ENCODE results near the gene GIGYF2. TPM values are rescaled to one million over a fixed set of nuclear protein-coding genes. Genes with fewer than 3 reads are reported as not detected.
A peak's percentile ranks its signal among the peaks of the same experiment; 100 is the strongest.

GIGYF2 gene
- total and polyA plus RNA-seq, 2 experiments from 2014 or later = 29.8 to 63.6 TPM

GRCh38 chr2:232852676-232853075 lies 155.5 kb downstream of the GIGYF2 start:
- Histone ChIP-seq H3K27ac (no peak overlapping the region), H2AFZ (no peak overlapping the region), H3K27me3 (no peaks in the 10 kb centered on the region), H3K4me3 (no peak overlapping the region), H4K20me1 (ENCODE audit: insufficient read depth, poor library complexity, severe bottlenecking) (no peaks in the 10 kb centered on the region), H3K36me3 (replicated peaks; ENCODE audit: insufficient read depth, low read depth) (no peaks in the 10 kb centered on the region), H3K9me3 (ENCODE audit: low read depth) (no peaks in the 10 kb centered on the region), H3K9me2 (replicated peaks; ENCODE audit: insufficient read depth) (no peaks in the 10 kb centered on the region), H3K79me2 (no peaks in the 10 kb centered on the region), H3K4me2 (no peak overlapping the region), H3K4me1 (ENCODE audit: insufficient read depth) (peaks cover 8% of the 10 kb centered on the region)
- DNase-seq (ENCODE audit: low spot score) = no peak
- TF ChIP-seq EZH2phosphoT487 (IDR thresholded peaks at IDR 0.05; ENCODE audit: low read depth, severe bottlenecking, unreplicated experiment) (no peak), CTCF (IDR thresholded peaks at IDR 0.05; ENCODE audit: poor library complexity) (no peak), EZH2 (IDR thresholded peaks at IDR 0.05; ENCODE audit: borderline replicate concordance) (no peak)
- 93% methylated on average over 2 of the region's 2 CpGs for WGBS (ENCODE audit: low lambda C conversion rate, missing lambda C conversion rate)

GRCh38 chr2:232854082-232854481 lies 157.0 kb downstream of the GIGYF2 start:
- no peaks in the 10 kb centered on the region for H3K79me2 ChIP-seq
- no peak overlapping the region for H3K4me2 ChIP-seq
- no peak overlapping the region for H2AFZ ChIP-seq
- TF ChIP-seq EZH2 (IDR thresholded peaks at IDR 0.05; ENCODE audit: borderline replicate concordance) (no peak), EZH2phosphoT487 (IDR thresholded peaks at IDR 0.05; ENCODE audit: low read depth, severe bottlenecking, unreplicated experiment) (no peak), CTCF (IDR thresholded peaks at IDR 0.05; ENCODE audit: poor library complexity) (no peak)
- no peaks in the 10 kb centered on the region for H4K20me1 ChIP-seq (ENCODE audit: insufficient read depth, poor library complexity, severe bottlenecking)
- peak; percentile 42 for DNase-seq (ENCODE audit: low spot score)
- H3K4me3 ChIP-seq = no peak overlapping the region
- 62% methylated on average over 7 of the region's 7 CpGs for WGBS (ENCODE audit: low lambda C conversion rate, missing lambda C conversion rate)
- H3K9me2 ChIP-seq (replicated peaks; ENCODE audit: insufficient read depth) = no peaks in the 10 kb centered on the region
- H3K27me3 ChIP-seq = no peaks in the 10 kb centered on the region
- peaks cover 10% of the 10 kb centered on the region for H3K4me1 ChIP-seq (ENCODE audit: insufficient read depth)
- H3K27ac ChIP-seq = no peak overlapping the region
- no peaks in the 10 kb centered on the region for H3K9me3 ChIP-seq (ENCODE audit: low read depth)
- H3K36me3 ChIP-seq (replicated peaks; ENCODE audit: insufficient read depth, low read depth) = no peaks in the 10 kb centered on the region

- no peaks in the 10 kb centered on the region for H3K79me2 ChIP-seq
- no peaks in the 10 kb centered on the region for H3K9me2 ChIP-seq (replicated peaks; ENCODE audit: insufficient read depth)
- no peaks in the 10 kb centered on the region for H4K20me1 ChIP-seq (ENCODE audit: insufficient read depth, poor library complexity, severe bottlenecking)
- H3K4me2 ChIP-seq = peak overlapping the region; percentile 49
- no peak overlapping the region for H3K4me3 ChIP-seq
- H2AFZ ChIP-seq = no peak overlapping the region
- no peaks in the 10 kb centered on the region for H3K9me3 ChIP-seq (ENCODE audit: low read depth)
- peaks cover 10% of the 10 kb centered on the region for H3K4me1 ChIP-seq (ENCODE audit: insufficient read depth)
- DNase-seq (ENCODE audit: low spot score) = peak; percentile 75
- H3K27me3 ChIP-seq = no peaks in the 10 kb centered on the region
- 61% methylated on average over 4 of the region's 4 CpGs for WGBS (ENCODE audit: low lambda C conversion rate, missing lambda C conversion rate)
- TF ChIP-seq EZH2phosphoT487 (IDR thresholded peaks at IDR 0.05; ENCODE audit: low read depth, severe bottlenecking, unreplicated experiment) = no peak
- peak overlapping the region; percentile 85 for H3K27ac ChIP-seq
- H3K36me3 ChIP-seq (replicated peaks; ENCODE audit: insufficient read depth, low read depth) = no peaks in the 10 kb centered on the region
Observed at GRCh38 chr2:232857158-232857563, 160.0 kb downstream of the GIGYF2 start.

- WGBS (ENCODE audit: low lambda C conversion rate, missing lambda C conversion rate) = 95% methylated on average over 4 of the region's 4 CpGs
- no peaks in the 10 kb centered on the region for H3K36me3 ChIP-seq (replicated peaks; ENCODE audit: insufficient read depth, low read depth)
- no peaks in the 10 kb centered on the region for H4K20me1 ChIP-seq (ENCODE audit: insufficient read depth, poor library complexity, severe bottlenecking)
- no peak overlapping the region for H3K4me2 ChIP-seq
- no peak for DNase-seq (ENCODE audit: low spot score)
- H3K4me1 ChIP-seq (ENCODE audit: insufficient read depth) = peaks cover 10% of the 10 kb centered on the region
- H3K27me3 ChIP-seq = no peaks in the 10 kb centered on the region
- no peak overlapping the region for H3K4me3 ChIP-seq
- TF ChIP-seq EZH2 (IDR thresholded peaks at IDR 0.05; ENCODE audit: borderline replicate concordance) = no peak
- no peak for TF ChIP-seq CTCF (IDR thresholded peaks at IDR 0.05; ENCODE audit: poor library complexity)
- TF ChIP-seq EZH2phosphoT487 (IDR thresholded peaks at IDR 0.05; ENCODE audit: low read depth, severe bottlenecking, unreplicated experiment) = no peak
- H3K27ac ChIP-seq = peak overlapping the region; percentile 21
- H3K9me2 ChIP-seq (replicated peaks; ENCODE audit: insufficient read depth) = no peaks in the 10 kb centered on the region
- no peaks in the 10 kb centered on the region for H3K9me3 ChIP-seq (ENCODE audit: low read depth)
- no peaks in the 10 kb centered on the region for H3K79me2 ChIP-seq
- no peak overlapping the region for H2AFZ ChIP-seq
Observed at GRCh38 chr2:232859385-232859916, 162.3 kb downstream of the GIGYF2 start.

Data from hepatocyte (in vitro differentiated cells).